ENCODE measurements around the gene GNB1L.
"Not testable (repeated sequence)": the region's sequence is repeated elsewhere in the genome, so short reads cannot be mapped to it uniquely, and the experiment has no call there.

The GNB1L gene

DNA sequence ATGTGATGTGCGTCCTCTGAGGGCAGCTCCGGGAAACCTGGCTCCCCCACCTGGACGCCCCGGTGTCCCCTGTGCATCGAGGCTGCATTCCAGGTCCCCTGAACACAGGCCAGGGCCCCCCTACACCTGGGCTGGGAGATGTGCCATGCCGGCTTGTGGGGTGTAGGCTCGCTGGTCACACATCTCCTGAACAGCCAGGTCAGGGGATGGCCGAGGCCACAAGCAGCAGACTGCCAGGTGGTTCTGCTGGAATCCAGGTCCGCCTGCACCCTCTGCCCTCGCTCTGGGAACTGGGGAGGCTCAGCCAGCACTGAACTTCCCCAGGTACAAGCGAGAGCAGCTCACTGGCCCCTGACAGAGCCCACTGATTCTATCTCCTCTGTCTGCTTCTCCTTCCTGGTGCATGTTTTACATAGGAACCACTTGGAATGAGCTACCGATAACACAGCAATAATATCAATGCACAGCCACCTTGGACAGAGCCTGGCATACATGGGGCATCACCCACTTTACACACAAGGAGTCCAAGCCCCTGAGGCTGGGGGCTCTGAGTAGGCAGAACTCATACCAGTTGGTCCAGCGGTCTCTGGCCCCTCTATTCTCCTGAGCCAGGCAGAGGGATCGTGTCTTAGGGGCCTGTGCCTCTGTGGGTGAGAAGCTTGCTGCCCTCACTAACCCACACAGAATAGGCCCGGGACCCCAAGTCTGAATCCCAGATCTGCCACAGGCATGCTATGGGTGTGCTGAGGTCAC, 47.3 kb downstream of the GNB1L start:
- DNase-seq: no peak

DNA sequence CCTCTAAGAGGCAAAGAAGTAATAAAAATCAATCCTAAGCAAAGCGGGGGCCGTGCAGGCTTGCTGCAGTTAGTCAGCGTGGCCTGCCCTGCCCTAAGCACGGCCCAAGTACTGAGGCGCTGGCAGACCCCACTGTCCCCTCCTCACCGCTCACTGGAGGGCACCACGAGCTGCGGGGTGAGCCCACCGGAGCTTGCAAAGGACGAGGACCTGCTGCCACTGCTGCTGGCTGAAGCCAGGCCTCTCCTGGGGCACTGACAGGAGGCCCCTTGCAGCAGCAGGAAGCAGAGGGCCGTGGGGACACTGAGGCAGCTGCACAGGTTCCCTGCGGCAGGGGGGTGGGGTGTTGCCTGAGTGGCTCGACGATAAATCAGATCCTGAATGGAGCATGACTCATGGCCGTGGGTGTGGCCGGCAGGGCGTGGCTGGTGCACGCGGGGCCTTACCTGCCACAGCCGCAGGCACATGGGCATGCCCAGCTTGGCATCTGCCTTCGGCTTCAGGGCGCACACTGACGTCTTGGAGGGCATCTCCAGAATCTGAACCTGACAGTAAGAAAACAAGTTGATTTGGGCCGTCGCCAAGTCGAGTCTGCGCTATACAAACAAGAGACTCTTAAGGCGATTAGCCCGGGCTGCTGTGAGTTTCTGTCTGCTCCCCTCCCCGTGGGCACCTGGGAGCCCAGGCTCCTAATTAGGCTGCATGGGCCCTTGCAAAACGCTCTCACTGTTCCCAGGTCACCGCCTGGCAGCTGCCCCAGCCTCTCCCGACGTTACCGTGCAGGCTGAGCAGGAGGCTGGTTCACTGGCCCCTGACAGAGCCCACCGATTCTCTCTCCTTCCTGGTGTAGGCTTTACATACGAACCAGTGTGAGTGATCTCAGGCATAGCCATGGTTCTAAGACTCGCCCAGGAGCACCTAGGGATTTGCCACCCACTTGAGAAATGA, 48.2 kb downstream of the GNB1L start:
- DNase-seq: no peak

DNA sequence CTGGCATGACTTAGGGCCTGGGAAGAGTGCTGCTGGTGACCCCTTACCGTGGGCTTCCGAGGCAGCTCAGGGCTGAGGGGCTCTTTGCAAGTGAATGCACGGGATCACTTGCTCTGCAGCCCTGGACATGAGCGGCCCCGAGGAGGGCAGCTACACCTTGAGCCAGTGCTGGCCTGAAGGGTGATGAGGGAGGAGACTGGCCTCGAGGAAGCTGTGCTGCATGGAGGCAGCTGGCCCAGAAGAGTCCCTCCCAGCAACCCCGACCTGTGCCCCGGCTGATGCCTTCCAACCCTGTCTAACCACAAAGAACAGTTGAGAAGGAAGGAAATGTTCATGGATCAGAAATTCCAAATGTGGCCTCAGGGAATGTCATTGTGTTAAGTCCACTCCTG, 48.9 kb downstream of the GNB1L start:
- DNase-seq: no peak

DNA sequence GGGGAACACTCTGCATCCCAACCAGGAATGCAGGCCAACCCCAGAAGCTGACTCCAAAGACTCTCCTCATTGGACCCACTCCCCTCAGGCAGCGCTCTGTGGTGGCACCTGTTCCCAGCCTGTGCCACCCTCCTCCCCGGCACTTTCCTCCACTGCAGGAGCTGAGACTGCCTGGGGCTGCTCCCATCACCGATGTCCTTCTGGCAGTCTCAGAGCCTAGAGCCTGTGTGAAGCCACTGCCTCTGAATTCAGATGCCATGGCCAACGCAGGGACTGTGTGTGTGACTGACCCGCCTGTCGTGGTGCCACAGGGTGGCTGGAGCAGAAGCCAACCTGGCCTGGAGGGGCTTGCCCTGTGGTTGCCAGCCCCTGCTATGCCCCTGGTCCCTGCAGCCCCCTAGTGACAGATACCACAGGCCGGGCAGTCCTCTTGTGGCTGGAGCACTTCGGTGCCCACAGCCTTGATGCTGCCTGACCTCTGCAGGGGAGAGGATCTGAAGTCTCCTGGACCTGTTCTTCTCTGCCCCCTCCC, 50.9 kb downstream of the GNB1L start:
- DNase-seq: no peak

DNA sequence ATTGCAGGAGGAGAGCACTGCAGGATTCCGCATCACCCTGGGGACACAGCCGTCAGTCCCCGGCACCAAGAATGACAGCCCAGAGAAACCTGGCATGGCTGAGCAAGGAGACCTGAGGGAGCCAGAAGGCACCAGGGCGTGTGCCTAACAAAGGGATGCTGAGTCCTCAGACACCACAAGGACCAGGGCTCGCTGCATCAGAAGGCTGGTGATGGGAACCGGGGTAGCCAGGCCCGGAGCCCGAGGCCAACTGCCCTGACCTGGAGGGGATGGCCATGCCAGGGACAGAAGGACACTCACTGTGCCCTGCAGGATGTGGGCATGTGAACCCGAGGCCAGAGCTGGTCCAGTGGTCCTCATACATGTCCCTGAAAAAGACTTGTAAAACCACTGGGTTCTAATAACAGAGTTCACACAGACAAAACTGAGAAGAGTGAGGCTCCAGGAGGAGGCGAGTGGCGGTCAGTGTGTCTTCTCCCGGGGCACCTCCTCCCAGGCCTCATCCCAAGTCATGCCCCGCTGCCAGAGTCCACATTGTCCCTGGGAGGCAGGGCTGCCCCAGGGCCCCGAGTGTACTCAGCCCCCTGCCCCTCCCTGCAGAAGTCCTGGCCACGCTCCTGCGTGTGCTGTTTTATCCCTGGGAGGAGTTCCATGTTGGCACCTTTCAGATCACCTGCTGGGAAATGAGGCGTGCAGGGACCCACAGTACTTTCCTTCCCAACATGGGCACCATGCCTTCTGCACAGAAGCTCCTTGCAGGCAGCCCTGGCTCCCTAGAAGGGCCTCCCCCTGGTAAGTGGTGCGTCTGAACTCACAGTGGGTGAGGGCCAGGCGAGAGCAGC, 51.6 kb downstream of the GNB1L start:
- no peak for DNase-seq

DNA sequence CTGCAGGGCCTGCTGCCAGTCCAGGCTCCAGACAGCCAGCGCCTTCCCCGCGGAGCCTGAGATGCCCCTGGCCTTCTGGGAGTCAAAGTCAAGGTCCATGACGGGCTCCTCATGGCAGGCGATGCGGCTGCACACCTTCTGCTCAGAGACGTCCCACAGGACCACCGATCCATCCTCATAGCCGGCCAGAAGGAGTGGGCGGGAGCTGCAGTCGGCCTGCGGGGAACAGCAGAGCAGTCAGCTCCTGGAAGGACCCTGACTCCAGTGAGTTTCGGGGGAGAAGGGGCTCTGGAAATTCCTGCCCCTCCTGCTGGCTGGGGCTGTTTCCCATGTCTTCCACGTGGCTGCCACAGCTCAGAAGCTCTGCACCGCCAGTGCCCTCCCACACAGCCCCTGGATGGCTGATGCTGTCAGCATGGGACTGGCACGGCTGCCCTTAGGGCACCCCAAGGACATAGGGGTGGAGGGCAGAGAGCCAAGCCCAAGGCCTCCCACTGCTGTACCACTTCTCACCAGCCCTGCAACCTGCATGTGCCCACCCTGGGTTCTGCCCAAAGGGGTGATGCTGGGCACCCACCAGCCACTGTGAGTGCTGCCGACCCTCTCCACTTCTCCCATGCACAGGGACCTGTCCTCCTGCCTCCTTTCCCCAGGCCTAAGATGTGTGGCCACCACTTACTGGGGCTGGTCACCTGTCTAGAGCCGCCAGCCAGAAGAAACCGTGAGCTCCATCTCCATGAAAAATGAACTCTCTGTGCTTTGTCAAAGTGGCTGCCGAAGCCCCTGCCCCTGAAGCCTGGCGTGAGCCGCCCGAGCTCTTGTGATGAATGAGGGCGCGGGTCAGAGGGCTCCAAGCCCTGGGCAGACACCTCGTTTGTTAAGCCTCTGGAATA, 52.4 kb downstream of the GNB1L start:
- no peak for DNase-seq

- DNase-seq: no peak
Measured at GRCh38 chr22:19801340-19802000, 53.2 kb downstream of the GNB1L start.

DNA sequence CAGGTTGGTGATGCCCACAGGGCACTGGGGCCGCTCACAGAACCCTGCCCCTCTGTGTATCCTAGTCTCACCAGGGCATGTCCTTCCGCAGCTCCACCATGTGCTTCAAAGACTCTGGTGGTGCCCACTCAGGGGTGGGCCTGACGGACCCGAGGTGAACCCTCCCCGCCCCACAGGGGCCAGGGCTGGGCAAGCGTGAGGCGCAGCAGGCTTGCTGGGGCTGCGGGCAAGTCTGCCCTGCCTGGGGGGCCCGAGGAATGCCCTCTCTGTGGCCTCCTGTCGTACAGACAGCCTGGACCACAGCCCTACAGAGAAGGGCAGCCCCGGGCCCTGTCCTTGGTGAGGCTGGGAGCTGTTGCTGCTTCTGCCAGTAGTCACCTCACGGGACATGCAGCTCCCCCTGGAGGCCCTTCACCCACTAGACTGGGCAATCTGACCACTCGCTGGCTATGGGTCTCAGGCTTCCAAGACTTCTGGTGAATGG, 53.9 kb downstream of the GNB1L start:
- DNase-seq: no peak

DNA sequence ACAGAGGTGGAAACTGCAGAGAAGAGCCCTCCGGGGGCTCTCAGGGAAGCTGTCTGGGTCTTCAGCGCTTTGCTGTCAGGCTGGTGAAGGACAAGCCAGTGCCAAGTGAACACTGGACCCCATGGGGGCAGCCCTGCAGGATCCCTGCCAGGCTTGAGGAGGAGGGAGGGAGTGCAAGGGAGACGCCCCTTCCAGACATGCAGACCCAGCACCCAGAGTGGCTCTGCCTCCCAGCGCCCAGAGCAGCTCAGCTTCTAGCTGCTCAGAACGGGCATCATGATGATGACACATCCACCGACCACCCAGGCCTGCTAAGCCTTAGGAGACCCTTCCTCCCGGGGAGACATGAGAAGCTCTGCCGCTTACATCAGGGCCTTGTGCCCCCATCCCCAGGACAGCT, 54.4 kb downstream of the GNB1L start:
- no peak for DNase-seq

- no peak for DNase-seq
Measured at GRCh38 chr22:19799322-19800190, 55.1 kb downstream of the GNB1L start.

DNA sequence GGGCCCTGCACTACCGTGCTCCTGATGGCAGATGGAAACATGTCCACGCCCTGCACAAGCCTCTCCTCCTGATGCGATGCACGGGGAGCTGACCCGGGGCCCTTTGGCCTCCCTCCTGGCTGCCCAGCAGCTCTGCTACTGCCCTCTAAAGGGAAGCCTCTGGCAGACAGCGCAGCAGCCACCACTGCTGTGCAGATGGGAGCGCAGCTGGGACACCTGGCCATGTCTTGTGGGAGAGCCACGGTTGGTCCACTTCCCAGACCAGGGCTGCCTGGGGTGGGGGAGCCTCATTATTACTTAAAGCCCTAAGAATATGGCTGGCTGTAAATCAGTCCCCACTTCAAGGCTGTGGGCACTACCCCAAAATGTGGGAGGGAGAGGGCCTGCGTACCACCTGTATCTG, 55.8 kb downstream of the GNB1L start:
- no peak for DNase-seq

- no peak for DNase-seq
Measured at GRCh38 chr22:19798003-19798665, 56.5 kb downstream of the GNB1L start.

DNA sequence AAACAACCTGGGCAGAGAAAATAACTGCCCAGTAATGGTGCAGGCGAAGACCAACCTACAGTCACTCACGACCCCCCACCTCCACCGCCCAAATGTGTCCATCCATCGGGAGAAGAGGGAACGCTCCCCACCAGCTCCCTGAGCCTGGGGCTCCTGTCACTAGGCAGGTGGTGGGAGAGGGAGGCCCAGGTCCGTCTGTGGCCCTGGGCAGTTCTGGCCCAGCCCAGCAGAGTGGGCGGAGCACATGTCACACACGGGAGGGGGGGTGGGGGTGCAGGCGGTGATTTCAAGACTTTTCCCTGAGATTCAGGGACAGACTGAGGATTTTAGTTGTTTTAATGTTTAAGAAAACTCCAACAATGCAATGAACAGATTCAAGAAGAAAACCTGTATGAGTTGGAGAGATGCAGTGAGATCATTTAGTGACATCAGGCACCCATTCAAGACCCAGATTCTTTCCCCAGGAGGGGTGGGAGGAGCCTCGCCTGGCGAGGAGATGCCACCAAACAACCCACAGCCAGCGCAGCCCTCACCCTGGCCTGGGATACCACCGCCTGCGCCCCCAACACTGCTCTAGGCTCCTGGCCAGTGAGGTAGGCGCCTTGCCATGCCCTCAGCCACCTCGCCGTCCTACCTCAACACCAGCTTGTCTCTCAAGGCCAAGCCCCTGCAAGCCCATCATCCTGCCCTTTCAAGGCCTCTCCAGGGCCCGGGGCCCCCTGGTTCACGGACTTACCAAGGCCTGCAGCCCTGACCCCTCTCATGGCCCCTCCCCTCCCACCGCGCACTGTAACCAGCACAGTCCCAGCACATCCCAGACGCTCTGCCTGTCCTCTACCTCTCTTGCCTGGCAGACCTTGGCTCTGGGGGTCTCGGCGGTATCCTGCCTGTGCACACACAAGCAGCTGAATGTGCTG, 57.3 kb downstream of the GNB1L start:
- no peak for DNase-seq

GRCh38 chr22:19796160-19796559, 58.5 kb downstream of the GNB1L start:
- no peak for DNase-seq

GRCh38 chr22:19795617-19796008, 59.1 kb downstream of the GNB1L start:
- DNase-seq: no peak

- DNase-seq: no peak
Measured at GRCh38 chr22:19793661-19794310, 60.9 kb downstream of the GNB1L start.

GRCh38 chr22:19793161-19793560, 61.5 kb downstream of the GNB1L start:
- DNase-seq: no peak

DNA sequence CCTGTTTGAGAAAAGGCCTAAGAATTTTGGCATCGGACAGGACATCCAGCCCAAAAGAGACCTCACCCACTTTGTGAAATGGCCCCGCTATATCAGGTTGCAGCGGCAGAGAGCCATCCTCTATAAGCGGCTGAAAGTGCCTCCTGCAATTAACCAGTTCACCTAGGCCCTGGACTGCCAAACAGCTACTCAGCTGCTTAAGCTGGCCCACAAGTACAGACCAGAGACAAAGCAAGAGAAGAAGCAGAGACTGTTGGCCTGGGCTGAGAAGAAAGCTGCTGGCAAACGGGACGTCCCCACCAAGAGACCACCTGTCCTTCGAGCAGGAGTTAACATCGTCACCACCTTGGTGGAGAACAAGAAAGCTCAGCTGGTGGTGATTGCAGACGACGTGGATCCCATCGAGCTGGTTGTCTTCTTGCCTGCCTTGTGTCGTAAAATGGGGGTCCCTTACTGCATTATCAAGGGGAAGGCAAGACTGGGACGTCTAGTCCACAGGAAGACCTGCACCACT, 62.2 kb downstream of the GNB1L start:
- not testable (repeated sequence) for DNase-seq
